ACC112 (cell line): ENCODE measurements around the gene FAM9C.
"Not testable (repeated sequence)": the region's sequence is repeated elsewhere in the genome, so short reads cannot be mapped to it uniquely, and the experiment has no call there.

Experiments used
- H2AFZ ChIP-seq: fragments of 200-600 bp; sonication (generic); one replicate; pipeline ENCODE4 v1.6.0; 2017; ENCODE audit warnings: antibody characterized with exemption, low read length; ENCODE audit not compliant: unreplicated experiment
- H3K27ac ChIP-seq: fragments of 200-600 bp; sonication (generic); 2 replicates; pipeline ENCODE4 v1.5.1; 2014; ENCODE audit warnings: low read depth, mild to moderate bottlenecking, antibody characterized with exemption, low read length, moderate library complexity
- H3K27me3 ChIP-seq: fragments of 200-600 bp; sonication (generic); 2 replicates; pipeline ENCODE4 v1.6.1; 2014; ENCODE audit warnings: mild to moderate bottlenecking, antibody characterized with exemption, low read length, moderate library complexity, mixed read lengths; ENCODE audit not compliant: insufficient read depth
- H3K36me3 ChIP-seq: fragments of 200-600 bp; sonication (generic); 2 replicates; pipeline ENCODE4 v1.6.1; 2016; ENCODE audit warnings: mild to moderate bottlenecking, antibody characterized with exemption, low read length, moderate library complexity, mixed read lengths; ENCODE audit not compliant: insufficient read depth
- H3K4me1 ChIP-seq: fragments of 200-600 bp; sonication (generic); one replicate; pipeline ENCODE4 v1.6.1; 2016; ENCODE audit warnings: low read length, mixed read lengths; ENCODE audit not compliant: insufficient read depth, unreplicated experiment, control insufficient read depth
- H3K4me3 ChIP-seq: fragments of 200-600 bp; sonication (generic); 2 replicates; pipeline ENCODE4 v1.5.1; 2014; ENCODE audit warnings: mild to moderate bottlenecking, low read depth, low read length
- H3K79me2 ChIP-seq: fragments of 200-600 bp; sonication (generic); one replicate; pipeline ENCODE4 v1.6.0; 2016; ENCODE audit warnings: low read length; ENCODE audit not compliant: control insufficient read depth, unreplicated experiment, insufficient read depth

The FAM9C gene

GRCh38 chrX:13085526-13085925, 41.1 kb upstream of the FAM9C start:
- no peak overlapping the region for H3K27ac ChIP-seq
- no peaks in the 10 kb centered on the region for H3K27me3 ChIP-seq
- H3K4me1 ChIP-seq = peaks cover 7% of the 10 kb centered on the region
- H3K36me3 ChIP-seq = no peaks in the 10 kb centered on the region
- no peaks in the 10 kb centered on the region for H3K79me2 ChIP-seq
- H3K4me3 ChIP-seq = no peak overlapping the region
- no peak overlapping the region for H2AFZ ChIP-seq

DNA sequence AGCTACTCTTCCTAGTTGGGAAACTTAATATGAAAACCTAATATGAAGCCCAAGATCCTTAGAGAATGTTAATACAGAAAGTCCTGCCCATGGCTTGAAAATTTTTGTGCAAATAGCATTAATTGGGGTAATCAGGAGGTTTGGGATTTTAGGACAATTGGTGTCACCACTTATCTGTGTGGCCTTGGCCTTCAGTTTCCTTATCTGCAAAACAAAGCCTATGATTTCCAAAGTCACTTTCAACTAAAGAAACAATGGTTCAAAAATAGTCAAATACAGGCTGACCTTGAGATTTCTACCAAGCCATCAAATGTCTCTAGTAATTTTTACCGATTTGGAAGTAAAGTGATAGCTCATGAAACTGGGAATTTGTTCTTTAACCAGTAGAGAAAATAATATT, 40.2 kb upstream of the FAM9C start:
- H2AFZ ChIP-seq = no peak overlapping the region
- H3K4me3 ChIP-seq = no peak overlapping the region

GRCh38 chrX:13083755-13084326, 39.4 kb upstream of the FAM9C start:
- peaks cover 11% of the 10 kb centered on the region for H3K4me1 ChIP-seq
- H2AFZ ChIP-seq, H3K27me3 ChIP-seq, H3K27ac ChIP-seq, H3K4me3 ChIP-seq, H3K79me2 ChIP-seq, H3K36me3 ChIP-seq: not testable (repeated sequence)

More for the DNA sequence above, 40.2 kb upstream of the FAM9C start:
- Histone ChIP-seq H3K4me1 (peaks cover 7% of the 10 kb centered on the region), H3K27ac (no peak overlapping the region), H3K79me2 (no peaks in the 10 kb centered on the region), H3K36me3 (no peaks in the 10 kb centered on the region), H3K27me3 (no peaks in the 10 kb centered on the region)

DNA sequence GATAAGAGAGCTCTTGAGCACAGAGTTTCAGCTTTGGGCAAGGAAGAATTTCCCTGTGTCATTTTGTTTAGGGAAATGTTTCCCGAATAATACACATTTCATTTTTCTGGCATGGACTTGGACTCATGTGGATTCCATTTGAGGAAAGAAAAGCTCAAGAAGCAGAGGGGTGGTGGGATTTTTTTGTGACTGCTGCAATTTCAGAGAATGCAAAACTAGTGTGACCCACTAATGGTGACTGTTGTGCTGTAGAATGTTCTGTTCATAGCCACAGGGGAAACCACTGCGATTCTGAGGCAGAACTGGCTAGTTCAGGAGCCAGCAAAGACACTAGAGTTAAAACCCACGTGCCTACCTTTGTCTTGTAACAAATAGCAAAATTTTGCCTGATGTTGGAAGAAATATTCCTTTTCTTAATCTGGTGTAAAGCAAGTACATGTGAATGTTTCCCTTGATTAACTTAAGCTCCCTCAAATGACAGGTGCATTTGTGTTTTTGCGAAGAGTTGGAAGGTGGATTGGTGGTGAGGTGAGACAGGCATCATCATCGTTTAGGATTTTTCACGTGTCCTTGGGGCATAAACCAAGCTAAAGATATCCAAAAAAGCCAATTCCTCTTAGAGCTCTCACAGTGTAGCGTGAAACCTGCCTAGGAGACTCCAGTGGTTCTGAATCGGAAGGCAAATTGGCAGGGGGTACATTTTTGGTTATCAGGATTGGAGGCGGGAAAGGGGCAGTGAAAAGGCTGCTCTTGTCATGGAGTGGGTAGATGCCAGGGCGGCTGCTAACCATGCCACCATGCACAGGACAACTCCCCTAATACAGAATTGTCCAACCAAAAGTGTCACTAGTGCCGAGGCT, 38.0 kb upstream of the FAM9C start:
- Histone ChIP-seq H3K27ac (no peak overlapping the region), H3K4me3 (no peak overlapping the region), H2AFZ (no peak overlapping the region), H3K4me1 (peaks cover 24% of the 10 kb centered on the region), H3K27me3 (no peaks in the 10 kb centered on the region), H3K79me2 (no peaks in the 10 kb centered on the region), H3K36me3 (no peaks in the 10 kb centered on the region)

DNA sequence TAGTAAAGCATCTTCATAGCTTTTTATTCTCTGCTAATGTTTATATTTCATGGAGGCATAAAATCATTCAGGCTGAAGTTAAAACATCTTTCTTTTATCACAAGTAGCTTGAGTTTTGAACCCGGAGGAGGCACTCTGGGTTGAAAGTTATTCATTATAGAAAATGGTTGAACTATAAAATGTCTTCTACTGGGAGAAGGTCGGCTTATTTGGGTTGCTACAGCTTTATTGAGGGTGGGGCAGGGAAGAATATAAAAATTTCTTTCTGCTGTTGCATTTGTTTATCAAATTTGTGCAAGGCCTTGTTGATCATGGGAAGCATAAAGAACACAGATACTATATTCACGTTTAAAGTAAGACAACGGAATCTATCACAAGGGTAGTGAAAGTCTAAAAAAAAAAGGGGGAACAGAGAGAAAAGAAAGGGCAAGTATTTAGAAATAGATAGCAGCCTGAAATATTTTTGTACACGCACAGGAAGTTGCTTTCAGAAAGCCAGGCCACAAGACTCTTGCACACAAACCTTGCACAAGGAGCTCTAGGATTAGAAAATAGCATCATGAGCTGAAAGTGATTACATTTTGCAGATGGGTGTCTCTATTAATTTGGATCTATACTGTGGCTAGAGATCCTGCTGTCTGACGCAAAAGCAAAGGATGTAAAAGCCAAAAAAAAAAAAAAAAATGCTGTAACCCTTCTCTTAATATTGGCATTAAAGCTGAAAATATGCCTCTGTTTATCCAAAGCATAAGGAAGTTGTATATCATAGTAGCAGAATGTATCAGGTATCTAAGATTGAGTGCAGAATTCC, 37.2 kb upstream of the FAM9C start:
- H2AFZ ChIP-seq = no peak overlapping the region
- H3K79me2 ChIP-seq = no peaks in the 10 kb centered on the region
- no peaks in the 10 kb centered on the region for H3K27me3 ChIP-seq
- no peak overlapping the region for H3K4me3 ChIP-seq
- H3K4me1 ChIP-seq = peaks cover 24% of the 10 kb centered on the region
- H3K27ac ChIP-seq = no peak overlapping the region
- H3K36me3 ChIP-seq = no peaks in the 10 kb centered on the region

DNA sequence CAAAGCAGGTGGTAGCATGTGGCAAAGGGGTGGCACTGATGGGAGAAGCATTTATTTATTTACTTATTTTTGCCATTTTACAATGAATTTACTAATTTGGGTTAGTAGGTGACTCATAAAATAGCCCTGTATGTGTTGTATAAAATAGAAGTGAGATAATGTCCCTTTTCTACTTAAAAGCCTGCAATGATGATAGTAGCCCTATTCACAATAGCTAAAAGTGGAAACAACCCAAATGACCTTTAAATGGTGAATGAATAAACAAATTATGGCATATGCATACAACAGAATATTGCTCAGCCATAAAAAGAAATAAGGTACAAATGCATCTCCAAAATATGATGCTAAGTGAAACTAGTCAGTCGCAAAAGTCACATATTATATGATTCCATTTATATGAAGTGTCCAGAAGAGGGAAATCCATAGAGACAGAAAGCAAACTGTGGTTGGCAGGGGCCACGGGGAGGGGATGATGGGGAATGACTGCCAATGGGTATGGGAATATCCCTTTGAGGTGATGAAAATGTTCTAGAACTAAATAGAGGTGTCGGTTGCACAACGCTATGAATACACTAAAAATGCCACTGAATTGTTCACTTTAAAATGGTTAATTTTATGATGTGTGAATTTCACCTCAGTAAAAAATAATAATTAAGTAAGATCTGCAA, 35.8 kb upstream of the FAM9C start:
- H3K36me3 ChIP-seq = no peaks in the 10 kb centered on the region
- no peak overlapping the region for H3K27ac ChIP-seq
- peaks cover 28% of the 10 kb centered on the region for H3K4me1 ChIP-seq
- H3K27me3 ChIP-seq = no peaks in the 10 kb centered on the region
- H2AFZ ChIP-seq = no peak overlapping the region
- no peak overlapping the region for H3K4me3 ChIP-seq
- no peaks in the 10 kb centered on the region for H3K79me2 ChIP-seq

DNA sequence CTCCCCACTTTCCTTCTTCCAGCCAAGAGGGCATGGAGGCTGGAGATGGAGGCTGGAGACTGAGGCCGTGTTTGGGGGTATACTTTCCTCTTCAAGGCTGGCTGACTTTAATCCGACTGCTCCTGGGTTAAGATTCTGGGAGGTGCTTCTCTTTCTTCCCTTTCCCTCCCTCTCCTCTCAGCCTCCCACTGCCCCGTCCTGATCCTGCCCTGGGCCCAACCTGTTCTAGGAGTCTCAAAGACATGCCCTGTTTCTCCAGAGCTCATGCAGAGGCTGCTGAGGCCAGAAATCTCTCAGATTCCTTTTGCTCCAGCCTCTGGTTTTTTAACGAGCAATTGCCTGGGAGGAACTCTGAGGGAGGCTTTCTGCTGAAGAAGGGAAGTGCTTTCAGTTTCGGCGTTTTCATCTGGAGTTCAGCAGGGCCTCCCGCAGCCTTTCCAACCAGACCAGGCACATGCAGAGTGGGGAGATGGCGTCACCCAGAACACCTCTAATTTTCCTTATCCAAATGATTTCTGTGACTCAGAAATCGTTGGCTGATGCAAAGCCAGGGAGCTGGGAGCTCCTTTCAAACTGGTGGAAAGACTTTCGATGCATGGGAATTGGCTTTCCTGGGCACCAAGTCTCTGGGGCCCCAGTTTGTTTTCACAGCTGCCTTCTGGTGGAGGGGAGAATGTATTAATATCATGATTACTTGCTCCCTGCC, 34.5 kb upstream of the FAM9C start:
- Histone ChIP-seq H3K4me3 (peak overlapping the region; percentile 64), H3K4me1 (peaks cover 28% of the 10 kb centered on the region), H2AFZ (peak overlapping the region; percentile 72), H3K79me2 (no peaks in the 10 kb centered on the region), H3K27ac (peak overlapping the region; percentile 92), H3K27me3 (no peaks in the 10 kb centered on the region), H3K36me3 (no peaks in the 10 kb centered on the region)

- Histone ChIP-seq H3K36me3 (no peaks in the 10 kb centered on the region), H3K4me1 (peaks cover 28% of the 10 kb centered on the region), H3K27ac (peak overlapping the region; percentile 67), H3K4me3 (no peak overlapping the region), H3K79me2 (no peaks in the 10 kb centered on the region), H2AFZ (peak overlapping the region; percentile 22), H3K27me3 (no peaks in the 10 kb centered on the region)
Observed at GRCh38 chrX:13077168-13077567, 32.7 kb upstream of the FAM9C start.

- H3K4me1 ChIP-seq = peaks cover 25% of the 10 kb centered on the region
- no peaks in the 10 kb centered on the region for H3K27me3 ChIP-seq
- H3K27ac ChIP-seq = peak overlapping the region; percentile 67
- H3K79me2 ChIP-seq = no peaks in the 10 kb centered on the region
- H3K36me3 ChIP-seq = no peaks in the 10 kb centered on the region
- H2AFZ ChIP-seq = no peak overlapping the region
- H3K4me3 ChIP-seq = no peak overlapping the region
Observed at GRCh38 chrX:13076176-13076961, 31.9 kb upstream of the FAM9C start.
